HG03342 (cell line): ENCODE measurements around the gene HYOU1.
"Not testable (repeated sequence)": the region's sequence is repeated elsewhere in the genome, so short reads cannot be mapped to it uniquely, and the experiment has no call there.

Source experiments
- ATAC-seq: cut with Tn5 transposase; IDR thresholded peaks from one replicate; pipeline ENCODE4 v1.9.1; 2021; ENCODE audit warnings: mild to moderate bottlenecking, moderate library complexity; ENCODE audit not compliant: unreplicated experiment

HYOU1 gene

DNA sequence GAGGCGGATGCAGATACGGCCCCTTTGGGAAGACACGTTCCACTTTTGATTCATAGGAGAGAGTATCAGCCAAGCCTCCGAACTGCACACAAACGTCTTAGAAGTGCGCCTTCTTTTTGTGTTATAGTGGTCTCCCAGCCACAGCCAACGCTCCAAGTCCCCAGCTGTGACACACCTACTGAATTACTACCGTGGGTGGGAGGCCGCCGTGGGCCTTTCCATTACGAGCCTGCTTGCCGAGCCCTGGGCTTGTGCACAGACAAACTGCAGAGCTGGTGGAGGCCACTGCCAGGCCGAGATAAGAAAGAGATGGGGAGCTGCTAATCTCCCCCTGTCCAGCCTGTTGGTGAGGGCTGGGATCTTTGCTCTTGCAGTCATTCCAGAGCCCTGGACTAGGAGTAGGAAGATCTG is 28.4 kb upstream of the HYOU1 start:
- peak; percentile 5 for ATAC-seq

DNA sequence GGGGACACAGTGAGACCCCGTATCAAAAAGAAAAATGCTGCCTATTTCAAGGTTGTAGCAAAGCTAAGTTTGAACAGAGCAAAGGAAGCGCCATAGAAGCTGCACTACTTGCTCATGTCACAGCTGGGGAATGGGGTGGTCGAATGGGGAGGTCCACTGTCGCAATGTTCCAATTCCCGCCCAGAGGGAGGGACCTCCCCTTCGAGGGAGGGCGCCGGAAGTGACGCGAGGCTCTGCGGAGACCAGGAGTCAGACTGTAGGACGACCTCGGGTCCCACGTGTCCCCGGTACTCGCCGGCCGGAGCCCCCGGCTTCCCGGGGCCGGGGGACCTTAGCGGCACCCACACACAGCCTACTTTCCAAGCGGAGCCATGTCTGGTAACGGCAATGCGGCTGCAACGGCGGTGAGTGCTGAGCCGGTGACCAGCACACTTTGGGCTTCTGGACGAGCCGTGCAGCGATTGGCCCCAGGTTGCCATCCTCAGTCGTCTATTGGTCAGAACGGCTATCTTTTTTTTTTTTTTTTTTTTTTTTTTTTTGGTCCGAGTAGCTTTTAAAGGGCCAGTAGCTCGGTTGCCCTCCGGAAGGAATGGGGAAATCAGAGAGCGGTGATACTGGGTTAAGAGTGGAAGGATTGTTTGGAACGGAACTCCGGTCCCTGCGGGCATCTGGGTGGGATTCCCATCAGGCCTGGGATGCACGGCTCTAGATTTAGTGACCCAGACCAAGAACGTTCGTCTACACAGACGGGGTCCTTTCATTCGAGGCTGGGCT is 27.8 kb upstream of the HYOU1 start, which contains the start of gene HMBS:
HMBS (plus strand) TSS at position 219 of the 774 bp plus-strand sequence; CDS start at position 372, 153 bp downstream.
- ATAC-seq, result peak; percentile 84

DNA sequence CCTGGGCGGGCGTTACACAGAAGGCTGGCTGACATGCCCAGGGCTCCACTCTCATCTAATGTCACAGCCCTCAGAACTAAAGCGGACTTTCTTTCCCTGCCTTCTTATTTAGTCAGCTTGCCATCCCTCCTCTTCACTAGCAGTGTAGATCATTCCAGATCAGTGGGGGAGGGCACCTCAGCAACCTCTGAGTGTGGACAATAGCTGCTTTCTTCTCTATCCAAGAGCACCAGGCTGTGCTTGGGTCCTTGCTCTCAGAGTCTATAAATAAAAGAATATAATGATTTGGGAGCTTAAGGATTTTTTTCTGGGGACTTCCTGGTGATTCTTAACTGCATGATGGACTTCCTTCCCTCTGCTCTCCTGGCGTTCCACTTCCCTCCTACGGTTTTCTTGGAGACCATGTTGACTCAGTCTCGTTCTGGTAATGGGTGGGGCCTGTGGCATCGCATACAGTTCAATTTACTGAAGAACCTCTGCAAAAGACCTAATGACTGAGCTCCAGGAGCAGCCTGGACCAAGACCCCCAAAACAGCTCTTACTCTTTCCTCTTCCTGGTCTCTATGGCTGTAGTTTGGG is 24.8 kb upstream of the HYOU1 start:
- no peak for ATAC-seq

DNA sequence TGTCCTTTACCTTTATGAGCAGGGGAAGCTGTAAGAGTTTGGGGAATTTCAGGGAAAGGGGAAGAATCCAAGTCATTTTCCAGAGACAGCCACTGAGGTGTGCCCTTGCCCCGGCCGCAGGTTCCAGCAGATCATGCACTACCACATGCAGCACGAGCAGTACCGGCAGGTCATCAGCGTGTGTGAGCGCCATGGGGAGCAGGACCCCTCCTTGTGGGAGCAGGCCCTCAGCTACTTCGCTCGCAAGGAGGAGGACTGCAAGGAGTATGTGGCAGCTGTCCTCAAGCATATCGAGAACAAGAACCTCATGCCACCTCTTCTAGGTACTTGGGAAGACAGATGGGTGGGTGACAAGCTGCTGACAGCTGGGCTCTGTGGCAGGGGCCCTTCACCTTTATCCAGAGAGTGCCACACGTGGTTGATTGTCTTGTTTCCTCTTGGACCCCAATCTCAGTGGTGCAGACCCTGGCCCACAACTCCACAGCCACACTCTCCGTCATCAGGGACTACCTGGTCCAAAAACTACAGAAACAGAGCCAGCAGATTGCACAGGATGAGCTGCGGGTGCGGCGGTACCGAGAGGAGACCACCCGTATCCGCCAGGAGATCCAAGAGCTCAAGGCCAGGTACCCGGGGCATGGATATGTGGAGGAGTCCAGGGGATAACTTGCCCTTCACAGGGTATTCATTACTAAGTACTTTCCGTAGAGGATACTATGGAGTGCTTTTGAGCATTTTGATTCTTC is 21.8 kb upstream of the HYOU1 start:
- no peak for ATAC-seq

DNA sequence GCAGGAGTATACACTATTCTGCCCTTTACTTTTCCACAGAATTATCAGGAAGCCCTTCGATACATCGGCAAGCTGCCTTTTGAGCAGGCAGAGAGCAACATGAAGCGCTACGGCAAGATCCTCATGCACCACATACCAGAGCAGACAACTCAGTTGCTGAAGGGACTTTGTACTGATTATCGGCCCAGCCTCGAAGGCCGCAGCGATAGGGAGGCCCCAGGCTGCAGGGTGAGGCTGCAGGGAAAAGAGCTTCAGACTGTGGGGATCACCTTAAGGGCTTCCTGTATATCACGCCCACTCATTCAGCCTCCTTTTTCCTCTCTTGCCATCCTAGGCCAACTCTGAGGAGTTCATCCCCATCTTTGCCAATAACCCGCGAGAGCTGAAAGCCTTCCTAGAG is 20.8 kb upstream of the HYOU1 start:
- no peak for ATAC-seq

DNA sequence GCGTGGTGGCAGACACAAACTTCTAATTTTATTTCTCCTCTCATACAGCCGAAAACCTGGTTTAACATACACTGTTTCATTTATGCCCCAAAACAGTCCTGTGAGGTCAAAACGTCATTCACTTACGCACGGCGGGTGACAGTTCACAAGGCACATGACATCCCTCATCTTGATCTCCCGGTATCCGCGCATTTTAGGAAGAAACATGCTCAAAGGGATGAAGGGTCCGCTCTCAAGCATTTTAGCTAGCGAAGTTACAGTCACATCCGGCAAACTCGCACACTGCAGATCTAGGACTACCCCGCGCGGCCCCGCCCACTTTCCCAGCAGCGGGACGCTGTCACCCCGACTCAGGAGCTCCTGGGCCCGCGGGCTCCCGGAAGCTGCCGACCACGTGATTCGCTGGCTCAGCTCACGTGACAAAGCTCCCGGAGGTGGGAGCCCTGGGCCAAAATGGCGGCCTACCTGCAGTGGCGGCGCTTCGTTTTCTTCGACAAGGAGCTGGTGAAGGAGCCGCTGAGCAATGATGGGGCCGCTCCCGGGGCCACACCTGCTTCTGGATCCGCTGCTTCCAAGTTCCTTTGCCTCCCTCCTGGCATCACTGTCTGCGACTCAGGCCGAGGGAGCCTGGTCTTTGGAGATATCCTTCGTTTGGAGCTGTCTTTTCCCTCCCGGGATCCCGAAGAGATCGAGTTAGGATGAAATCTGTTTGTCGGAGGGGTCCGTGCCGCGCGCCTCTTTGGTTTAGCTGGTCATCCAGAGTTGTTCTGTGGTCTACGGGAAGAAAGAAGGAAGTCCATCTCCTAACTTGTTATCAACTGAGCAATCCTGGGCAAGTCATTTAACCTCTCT is 10.6 kb upstream of the HYOU1 start, which contains the start of gene VPS11:
VPS11 (plus strand) TSS at position 448 of the 852 bp plus-strand sequence; CDS start at position 454, 6 bp downstream.
- ATAC-seq, result peak; percentile 91

DNA sequence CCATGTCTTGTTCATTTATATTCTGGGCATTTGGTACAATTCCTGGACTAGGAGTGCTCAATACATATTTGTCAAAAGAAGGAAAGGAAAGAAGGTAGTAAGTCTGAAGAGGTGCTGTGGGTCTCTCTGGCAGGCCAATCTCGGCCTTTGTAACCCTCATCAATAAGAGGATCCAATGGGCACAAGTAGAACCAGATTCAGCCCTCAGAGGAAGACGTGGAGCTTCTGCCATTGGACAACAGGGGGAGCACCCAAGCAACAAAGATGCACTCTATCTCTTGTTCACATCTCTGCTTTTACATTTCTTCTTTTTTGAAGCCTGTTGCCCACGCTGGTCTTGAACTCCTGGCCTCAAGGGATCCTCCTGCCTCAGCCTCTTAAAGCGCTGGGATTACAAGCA is 8.4 kb upstream of the HYOU1 start:
- ATAC-seq, result no peak

DNA sequence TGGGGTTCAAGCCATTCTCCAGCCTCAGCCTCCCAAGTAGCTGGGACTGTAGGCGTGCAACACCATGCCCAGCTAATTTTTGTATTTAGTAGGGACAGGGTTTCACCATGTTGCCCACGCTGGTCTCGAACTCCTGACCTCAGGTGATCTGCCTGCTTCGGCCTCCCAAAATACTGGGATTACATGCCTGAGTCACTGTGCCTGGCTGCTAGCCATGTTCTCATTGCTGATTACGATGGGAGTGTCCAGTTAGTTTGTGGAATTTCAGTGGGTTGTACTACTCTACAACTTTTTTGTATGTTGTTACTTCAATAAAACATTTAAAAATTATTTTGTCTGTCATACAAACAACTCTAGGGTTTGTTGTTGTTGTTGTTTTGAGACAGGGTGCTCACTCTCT is 5.8 kb upstream of the HYOU1 start:
- ATAC-seq, result no peak

DNA sequence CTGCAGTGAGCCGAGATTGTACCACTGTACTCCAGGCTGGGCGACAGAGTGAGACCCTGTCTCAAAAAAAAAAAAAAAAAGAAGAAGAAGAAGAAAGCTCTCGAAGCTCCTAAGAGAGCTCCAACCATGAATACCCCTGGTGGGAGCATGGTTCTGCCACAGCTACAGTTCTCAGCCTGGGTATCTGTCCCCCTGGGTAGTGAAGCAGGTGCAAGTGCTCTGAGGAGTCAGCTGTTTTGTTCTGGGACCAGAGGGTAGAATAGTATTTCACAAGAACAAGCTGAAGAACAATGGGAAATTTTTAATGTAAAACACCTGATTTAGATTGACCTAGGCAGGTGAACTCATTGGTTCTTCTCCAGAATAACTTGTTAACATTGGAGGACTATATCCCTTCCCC is 4.3 kb upstream of the HYOU1 start:
- no peak for ATAC-seq

DNA sequence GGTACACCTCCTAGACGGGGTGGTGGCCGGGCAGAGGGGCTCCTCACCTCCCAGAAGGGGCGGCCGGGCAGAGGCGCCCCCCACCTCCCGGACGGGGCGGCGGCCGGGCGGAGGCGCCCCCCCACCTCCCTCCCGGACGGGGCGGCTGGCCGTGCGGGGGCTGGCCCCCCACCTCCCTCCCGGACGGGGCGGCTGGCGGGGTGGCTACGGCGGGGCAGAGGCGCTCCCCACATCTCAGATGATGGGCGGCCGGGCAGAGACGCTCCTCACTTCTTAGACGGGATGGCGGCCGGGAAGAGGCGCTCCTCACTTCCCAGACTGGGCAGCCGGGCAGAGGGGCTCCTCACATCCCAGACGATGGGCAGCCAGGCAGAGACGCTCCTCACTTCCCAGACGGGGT is 2.1 kb upstream of the HYOU1 start:
- not testable (repeated sequence) for ATAC-seq

DNA sequence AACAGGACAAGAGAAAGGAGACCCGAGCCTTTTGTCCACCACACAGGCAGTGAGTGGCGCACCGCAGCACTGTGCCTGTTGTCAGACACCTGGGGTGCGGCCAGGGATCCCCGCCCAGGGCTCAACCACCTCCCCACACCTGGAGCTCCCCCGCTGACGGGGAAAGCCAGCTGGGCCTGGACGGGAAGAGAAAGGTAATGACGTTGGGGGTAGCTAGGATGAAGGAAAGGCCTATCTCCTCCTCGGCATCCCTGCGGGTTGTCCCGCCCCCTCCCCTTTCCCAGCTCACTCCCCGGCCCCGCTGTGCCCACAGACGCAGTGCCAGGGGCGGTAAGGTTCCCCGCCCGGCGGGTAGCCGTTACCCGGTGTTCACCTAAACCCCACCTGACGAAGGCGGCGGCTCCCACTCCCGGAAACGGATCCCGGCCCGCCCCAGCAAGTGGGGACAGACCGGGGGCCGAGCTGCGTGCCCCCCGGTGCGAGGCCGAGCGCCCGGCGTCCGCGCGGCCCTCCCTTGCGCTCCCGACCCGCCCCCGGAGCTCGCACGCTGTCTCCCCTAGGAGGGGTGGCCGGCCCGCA is 495 bp downstream of the HYOU1 start:
- peak; percentile 6 for ATAC-seq

DNA sequence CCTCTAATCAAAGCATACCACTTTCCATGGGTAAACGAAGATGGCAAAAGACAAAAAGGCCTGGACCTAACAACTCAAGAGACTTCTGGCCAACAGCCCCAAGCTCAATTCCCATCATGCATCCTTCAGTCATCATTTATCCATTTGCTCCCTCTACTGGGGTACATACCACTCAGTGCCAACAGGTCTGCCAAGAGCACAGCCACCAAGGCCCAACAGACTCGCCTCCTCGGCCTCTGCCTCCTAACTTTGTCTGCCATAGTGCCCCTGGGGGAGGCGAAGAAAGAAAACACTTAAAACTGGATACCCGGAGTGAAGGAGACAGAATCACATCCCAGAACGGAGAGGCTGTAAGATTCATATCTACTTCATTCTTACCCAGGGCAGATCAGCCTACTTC is 1.1 kb downstream of the HYOU1 start:
- no peak for ATAC-seq

DNA sequence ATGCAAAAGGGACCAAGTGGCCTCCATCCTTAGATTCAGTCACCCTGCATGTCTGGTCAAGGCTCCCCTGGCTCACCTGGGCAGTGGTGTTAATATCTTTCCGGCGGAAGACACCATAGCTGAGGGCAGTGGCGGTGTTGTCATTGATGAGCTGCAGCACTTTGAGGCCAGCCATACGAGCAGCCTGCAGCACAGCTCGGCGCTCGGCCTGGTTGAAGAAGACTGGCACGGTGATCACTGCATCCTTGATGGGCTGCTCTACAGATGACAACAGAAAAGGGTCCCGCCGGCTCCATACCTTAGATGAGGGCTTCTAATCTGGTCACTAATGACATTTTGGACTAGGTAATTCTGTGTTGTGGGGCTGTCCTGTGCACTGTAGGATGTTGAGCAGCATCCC is 2.6 kb downstream of the HYOU1 start:
- no peak for ATAC-seq

DNA sequence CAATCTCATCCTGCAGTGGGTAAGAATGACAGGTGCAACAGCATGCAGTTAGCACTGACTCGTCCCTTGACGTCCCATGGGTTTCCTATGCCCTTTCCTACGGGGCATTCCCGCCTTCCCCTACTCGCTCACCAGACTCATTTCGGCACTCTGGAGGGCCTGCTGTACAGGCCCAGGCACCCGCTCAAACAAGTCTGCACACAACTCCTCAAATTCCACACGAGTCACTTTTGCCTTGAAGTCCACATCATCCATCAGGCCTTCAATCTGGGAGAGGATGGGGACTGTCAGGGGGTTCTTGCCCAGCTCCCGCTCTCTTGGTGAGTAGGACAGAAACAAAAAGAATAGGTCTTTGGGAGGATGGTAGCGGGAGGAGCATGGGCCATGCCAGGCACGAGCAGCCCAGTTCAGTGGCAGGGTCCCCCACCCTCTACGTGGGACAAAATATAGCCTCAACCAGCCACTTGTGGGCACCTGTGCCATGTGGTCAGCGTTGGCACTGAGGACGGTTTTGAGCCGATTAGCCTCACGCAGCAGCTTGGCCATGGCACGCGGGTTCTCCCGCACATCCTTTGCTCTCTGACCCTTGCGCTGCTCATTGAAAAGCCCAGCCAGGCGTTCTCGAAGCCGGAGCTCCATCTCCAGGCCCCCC is 4.7 kb downstream of the HYOU1 start:
- ATAC-seq, result no peak

DNA sequence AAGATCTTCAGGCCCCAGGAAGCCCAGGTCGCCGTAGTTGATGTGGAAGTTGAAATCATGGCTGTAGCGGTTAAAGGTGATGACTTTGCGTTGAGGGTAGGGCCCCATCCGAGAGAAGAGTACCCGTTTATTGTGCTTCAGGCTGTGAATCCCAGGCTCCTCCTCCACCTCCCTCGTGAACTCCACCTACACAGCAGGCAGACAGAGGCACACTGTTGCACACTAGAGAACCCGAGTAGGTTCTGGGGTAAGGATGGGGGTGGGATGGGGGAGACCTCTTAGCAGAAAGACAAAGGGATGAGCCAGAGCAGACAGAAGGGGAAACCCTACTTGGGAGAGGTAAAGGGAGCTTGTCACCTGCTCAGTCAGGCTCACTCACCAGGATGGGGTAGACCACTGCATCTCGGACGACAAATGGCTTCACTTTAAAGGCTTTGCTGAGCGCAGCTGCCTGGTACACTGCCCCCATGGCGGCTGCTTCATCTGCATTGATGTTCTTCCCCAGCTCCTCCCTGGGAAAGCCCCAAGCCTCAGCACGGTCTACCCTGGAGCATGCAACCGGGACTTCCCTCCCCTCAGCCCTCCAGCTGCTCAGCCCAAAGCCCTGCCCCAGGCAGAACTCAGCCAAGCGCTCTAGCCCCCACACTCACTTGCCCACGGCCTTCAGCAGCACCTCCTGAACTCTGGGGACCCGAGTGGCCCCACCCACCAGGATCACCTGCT is 5.4 kb downstream of the HYOU1 start:
- ATAC-seq, result peak; percentile 48

DNA sequence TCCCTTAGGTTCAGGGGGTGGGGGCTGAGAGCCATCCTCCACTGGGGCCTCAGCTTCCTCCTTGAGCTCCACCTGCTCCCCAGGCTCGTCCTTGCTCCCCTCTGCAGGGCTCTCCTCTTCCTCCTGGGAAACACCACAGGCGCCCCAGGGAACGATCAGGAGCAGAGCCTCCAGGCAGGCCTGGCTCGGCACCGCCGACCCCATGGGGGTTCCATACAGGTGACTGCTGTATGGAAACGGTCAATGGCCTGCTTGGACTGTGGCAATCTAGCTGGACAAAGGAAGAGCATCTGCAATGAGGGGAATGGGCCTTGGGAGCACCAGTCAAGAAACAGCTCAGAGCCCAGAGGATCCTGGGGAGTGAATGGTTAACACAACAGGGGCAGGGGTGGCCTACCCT is 7.9 kb downstream of the HYOU1 start:
- no peak for ATAC-seq

DNA sequence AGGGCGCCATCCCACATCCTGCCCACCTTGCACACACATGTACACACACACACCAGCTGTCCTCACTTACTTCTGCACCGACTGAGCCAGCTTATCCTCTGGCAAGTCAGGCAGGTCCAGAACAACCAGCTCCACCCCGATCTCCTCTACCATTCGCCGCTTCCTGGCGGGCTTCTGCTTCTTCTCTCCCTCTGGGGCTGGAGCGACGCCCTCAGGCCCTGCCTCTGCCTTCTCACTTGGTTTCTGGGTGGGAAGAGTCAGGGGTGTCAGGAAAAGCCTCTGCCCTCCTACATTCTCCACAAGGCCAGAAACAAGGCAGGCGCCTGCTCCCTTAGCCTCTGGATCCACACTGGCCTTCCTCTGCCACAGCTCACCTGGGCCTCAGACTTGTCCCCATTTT is 8.4 kb downstream of the HYOU1 start:
- no peak for ATAC-seq

DNA sequence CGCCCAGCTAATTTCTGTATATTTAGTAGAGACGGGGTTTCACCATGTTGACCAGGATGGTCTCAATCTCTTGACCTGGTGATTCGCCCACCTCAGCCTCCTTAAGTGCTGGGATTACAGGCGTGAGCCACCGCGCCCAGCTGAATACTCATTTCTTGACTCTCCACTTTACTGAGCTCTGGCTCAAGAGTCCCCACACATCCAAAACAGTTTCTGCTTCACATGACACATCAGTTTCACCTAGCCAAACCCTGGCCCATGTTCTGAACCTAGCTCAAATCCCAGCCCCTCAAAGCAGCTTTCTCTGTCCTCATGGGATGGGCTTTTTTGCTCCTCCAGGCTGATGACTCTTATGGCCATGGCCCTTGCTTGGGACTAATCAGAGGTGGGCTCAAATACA is 9.8 kb downstream of the HYOU1 start:
- ATAC-seq, result no peak

DNA sequence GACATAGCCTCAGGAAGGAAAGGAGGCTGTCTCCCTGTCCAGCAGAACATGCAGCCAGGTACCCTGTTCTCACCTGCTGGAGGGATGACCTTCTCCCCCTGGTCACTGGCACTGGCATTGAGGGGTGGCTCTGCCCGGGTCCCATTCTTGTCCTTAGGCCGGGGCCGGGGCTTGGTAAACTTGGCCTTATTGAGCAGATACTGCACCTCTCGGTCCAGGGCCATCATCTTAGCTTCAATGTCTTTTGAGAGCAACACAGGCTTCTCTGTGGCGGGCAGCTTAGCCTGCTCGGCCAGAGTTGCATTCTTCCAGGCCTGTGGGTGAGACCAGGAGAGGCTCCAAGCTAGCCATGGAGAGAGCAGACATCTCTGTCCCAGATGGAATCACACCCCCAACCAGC is 10.5 kb downstream of the HYOU1 start:
- no peak for ATAC-seq
